Activated CD8-positive, alpha-beta memory T cell treated with anti-CD3 and anti-CD28 coated beads, Interleukin-2, amount 10 ng/mL, durations not matched to agents 7 days and 5 days (primary cell): ENCODE measurements around the gene BCL2L11. TPM values are rescaled to one million over a fixed set of nuclear protein-coding genes. Genes with fewer than 3 reads are reported as not detected.
A peak's percentile ranks its signal among the peaks of the same experiment; 100 is the strongest.
"Not testable (repeated sequence)": the region's sequence is repeated elsewhere in the genome, so short reads cannot be mapped to it uniquely, and the experiment has no call there.

ENCODE experiments used
- ATAC-seq: fragments of 150-1000 bp; cut with Tn5 transposase; one replicate; pipeline ENCODE4 v1.10.0; 2021; ENCODE audit warnings: moderate library complexity
- CTCF ChIA-PET: fragments of 350-600 bp; sonication (Branson Sonifier 250); formaldehyde crosslinking; loops from one replicate; lab custom pipeline; 2021; ENCODE audit warnings: antibody characterized with exemption; lab: Charles Lee
- DNase-seq: peaks from one replicate; pipeline ENCODE4 v3.0.0-alpha.2; 2020
- H3K27ac Mint-ChIP-seq: one replicate; pipeline ENCODE4 v1.8.0; 2021; ENCODE audit warnings: mild to moderate bottlenecking, mixed read lengths
- H3K27me3 Mint-ChIP-seq: one replicate; pipeline ENCODE4 v1.8.0; 2021; ENCODE audit warnings: mixed read lengths
- H3K36me3 Mint-ChIP-seq: one replicate; pipeline ENCODE4 v1.8.0; 2021; ENCODE audit warnings: mild to moderate bottlenecking, mixed read lengths
- H3K4me1 Mint-ChIP-seq: one replicate; pipeline ENCODE4 v1.8.0; 2021; ENCODE audit warnings: mixed read lengths
- H3K4me3 Mint-ChIP-seq: one replicate; pipeline ENCODE4 v1.8.0; 2021; ENCODE audit warnings: mild to moderate bottlenecking, moderate library complexity, mixed read lengths
- H3K9me3 Mint-ChIP-seq: one replicate; pipeline ENCODE4 v1.8.0; 2022; ENCODE audit warnings: low read depth, mixed read lengths
- total RNA-seq, 2 experiments: library from RNA; stranded (reverse); gene quantifications; one replicate each; pipeline ENCODE4 v1.2.3, GENCODE V29; 2021

Gene BCL2L11
- 10 to 100 TPM; 11.9 to 46.8 TPM for total RNA-seq

GRCh38 chr2:111120253-111121027, at the start of gene BCL2L11:
TSS of gene BCL2L11 (plus strand) at chr2:111120914. CDS start at chr2:111123746, 2,832 bp downstream.
- CTCF ChIA-PET, result interaction anchor here (0.6 to 1.9 kb wide), 8 partner anchors 20 to 581 kb away, joined by 3 to 9 read pairs (median 4); no protein-coding TSS in a partner anchor
- peak within 1 kb of the TSS; percentile 92 for H3K4me3 Mint-ChIP-seq
- H3K4me1 Mint-ChIP-seq, result peaks cover 51% of the 10 kb centered on the region
- H3K9me3 Mint-ChIP-seq, result no peaks in the 10 kb centered on the region
- H3K27ac Mint-ChIP-seq, result peak within 1 kb of the TSS; percentile 87
- ATAC-seq (peak; percentile 80), DNase-seq (peak; percentile 91)
- H3K36me3 Mint-ChIP-seq, result peaks cover 13% of the 10 kb centered on the region
- H3K27me3 Mint-ChIP-seq, result peaks cover 63% of the 10 kb centered on the region

GRCh38 chr2:111071600-111072171, 49.0 kb upstream of the BCL2L11 start:
- DNase-seq (no peak), ATAC-seq (no peak)
- H3K9me3 Mint-ChIP-seq, result peaks cover 10% of the 10 kb centered on the region
- peaks cover 2% of the 10 kb centered on the region for H3K36me3 Mint-ChIP-seq
- no peak overlapping the region for H3K27ac Mint-ChIP-seq
- CTCF ChIA-PET, result no interaction called here
- peaks cover 53% of the 10 kb centered on the region for H3K27me3 Mint-ChIP-seq
- no peak overlapping the region for H3K4me3 Mint-ChIP-seq
- no peaks in the 10 kb centered on the region for H3K4me1 Mint-ChIP-seq

GRCh38 chr2:111072220-111072871, 48.4 kb upstream of the BCL2L11 start:
- ATAC-seq (no peak), DNase-seq (no peak)
- Mint-ChIP-seq H3K4me1 (no peaks in the 10 kb centered on the region), H3K27me3 (peaks cover 56% of the 10 kb centered on the region), H3K9me3 (peaks cover 12% of the 10 kb centered on the region), H3K36me3 (peaks cover 2% of the 10 kb centered on the region), H3K4me3 (no peak overlapping the region), H3K27ac (no peak overlapping the region)
- CTCF ChIA-PET, result no interaction called here

GRCh38 chr2:111082659-111083058, 38.1 kb upstream of the BCL2L11 start:
- H3K9me3 Mint-ChIP-seq, H3K36me3 Mint-ChIP-seq, H3K4me3 Mint-ChIP-seq, DNase-seq, CTCF ChIA-PET, ATAC-seq, H3K4me1 Mint-ChIP-seq, H3K27ac Mint-ChIP-seq: not testable (repeated sequence)
- peaks cover 79% of the 10 kb centered on the region for H3K27me3 Mint-ChIP-seq

GRCh38 chr2:111091811-111092211, 28.9 kb upstream of the BCL2L11 start:
- Mint-ChIP-seq H3K27ac (peak overlapping the region; percentile 52), H3K27me3 (peaks cover 68% of the 10 kb centered on the region), H3K4me3 (no peak overlapping the region), H3K9me3 (no peaks in the 10 kb centered on the region), H3K4me1 (peaks cover 13% of the 10 kb centered on the region), H3K36me3 (peaks cover 1% of the 10 kb centered on the region)
- peak; percentile 51 for DNase-seq
- ATAC-seq, result peak; percentile 76
- CTCF ChIA-PET, result no interaction called here

GRCh38 chr2:111094691-111095090, 26.0 kb upstream of the BCL2L11 start:
- peaks cover 1% of the 10 kb centered on the region for H3K36me3 Mint-ChIP-seq
- H3K4me1 Mint-ChIP-seq, result peaks cover 13% of the 10 kb centered on the region
- peaks cover 71% of the 10 kb centered on the region for H3K27me3 Mint-ChIP-seq
- no peak for ATAC-seq
- H3K9me3 Mint-ChIP-seq, result no peaks in the 10 kb centered on the region
- no peak overlapping the region for H3K4me3 Mint-ChIP-seq
- CTCF ChIA-PET, result interaction anchor here (0.7 kb wide), 1 partner anchor 26 kb away, joined by 3 read pairs; the partner anchor contains the start of gene BCL2L11
- DNase-seq, result no peak
- H3K27ac Mint-ChIP-seq, result no peak overlapping the region

- Mint-ChIP-seq H3K36me3 (peaks cover 1% of the 10 kb centered on the region), H3K27me3 (peaks cover 64% of the 10 kb centered on the region), H3K27ac (no peak overlapping the region), H3K9me3 (no peaks in the 10 kb centered on the region), H3K4me3 (no peak overlapping the region), H3K4me1 (peaks cover 20% of the 10 kb centered on the region)
- ATAC-seq (no peak), DNase-seq (no peak)
- CTCF ChIA-PET, result interaction anchor here (0.6 kb wide), 2 partner anchors 241 to 1017 kb away, joined by 4 to 5 read pairs; no protein-coding TSS in a partner anchor
Measured at GRCh38 chr2:111095434-111095833, 25.3 kb upstream of the BCL2L11 start.

- peaks cover 24% of the 10 kb centered on the region for H3K4me1 Mint-ChIP-seq
Measured at GRCh38 chr2:111099402-111099801, 21.3 kb upstream of the BCL2L11 start.

GRCh38 chr2:111100087-111100764, 20.5 kb upstream of the BCL2L11 start:
- peak overlapping the region; percentile 62 for H3K27ac Mint-ChIP-seq
- ATAC-seq, result peak; percentile 56
- peaks cover 24% of the 10 kb centered on the region for H3K4me1 Mint-ChIP-seq
- no peak overlapping the region for H3K4me3 Mint-ChIP-seq
- no peaks in the 10 kb centered on the region for H3K9me3 Mint-ChIP-seq
- CTCF ChIA-PET, result interaction anchor here (1.0 to 1.7 kb wide), 3 partner anchors 20 to 288 kb away, joined by 3 to 4 read pairs (median 4); partner anchors contain the start of gene BCL2L11
- H3K36me3 Mint-ChIP-seq, result peaks cover 1% of the 10 kb centered on the region
- peaks cover 58% of the 10 kb centered on the region for H3K27me3 Mint-ChIP-seq
- DNase-seq, result no peak

More at GRCh38 chr2:111099402-111099801, 21.3 kb upstream of the BCL2L11 start:
- Mint-ChIP-seq H3K27ac (no peak overlapping the region), H3K27me3 (peaks cover 57% of the 10 kb centered on the region), H3K36me3 (peaks cover 1% of the 10 kb centered on the region), H3K9me3 (no peaks in the 10 kb centered on the region), H3K4me3 (no peak overlapping the region)
- DNase-seq (no peak), ATAC-seq (no peak)
- CTCF ChIA-PET, result interaction anchor here (1.0 to 1.7 kb wide), 3 partner anchors 21 to 287 kb away, joined by 3 to 4 read pairs (median 4); partner anchors contain the start of gene BCL2L11

GRCh38 chr2:111100765-111101162, 19.9 kb upstream of the BCL2L11 start:
- Mint-ChIP-seq H3K4me3 (no peak overlapping the region), H3K27ac (peak overlapping the region; percentile 62), H3K4me1 (peaks cover 24% of the 10 kb centered on the region), H3K9me3 (no peaks in the 10 kb centered on the region), H3K27me3 (peaks cover 58% of the 10 kb centered on the region), H3K36me3 (peaks cover 1% of the 10 kb centered on the region)
- ATAC-seq (peak; percentile 92), DNase-seq (peak; percentile 61)
- CTCF ChIA-PET, result interaction anchor here (1.2 to 1.8 kb wide), 3 partner anchors 20 to 289 kb away, joined by 4 read pairs; partner anchors contain the start of gene BCL2L11

- H3K27me3 Mint-ChIP-seq, result peaks cover 67% of the 10 kb centered on the region
- ATAC-seq (no peak), DNase-seq (no peak)
Measured at GRCh38 chr2:111101592-111101991, 19.1 kb upstream of the BCL2L11 start.

GRCh38 chr2:111102216-111102615, 18.5 kb upstream of the BCL2L11 start:
- H3K36me3 Mint-ChIP-seq, result peaks cover 1% of the 10 kb centered on the region
- ATAC-seq, result no peak
- no peak overlapping the region for H3K27ac Mint-ChIP-seq
- H3K9me3 Mint-ChIP-seq, result no peaks in the 10 kb centered on the region
- H3K27me3 Mint-ChIP-seq, result peaks cover 67% of the 10 kb centered on the region
- DNase-seq, result no peak
- CTCF ChIA-PET, result interaction anchor here (1.3 to 1.8 kb wide), 2 partner anchors 249 to 290 kb away, joined by 4 read pairs; no protein-coding TSS in a partner anchor
- H3K4me1 Mint-ChIP-seq, result peaks cover 24% of the 10 kb centered on the region
- no peak overlapping the region for H3K4me3 Mint-ChIP-seq

More at GRCh38 chr2:111101592-111101991, 19.1 kb upstream of the BCL2L11 start:
- CTCF ChIA-PET, result interaction anchor here (1.3 to 1.8 kb wide), 2 partner anchors 248 to 290 kb away, joined by 4 read pairs; no protein-coding TSS in a partner anchor
- Mint-ChIP-seq H3K9me3 (no peaks in the 10 kb centered on the region), H3K36me3 (peaks cover 1% of the 10 kb centered on the region), H3K4me1 (peaks cover 24% of the 10 kb centered on the region), H3K27ac (no peak overlapping the region), H3K4me3 (no peak overlapping the region)
